GM23338 (cell line): ENCODE measurements around the gene GLRA2. TPM values are rescaled to one million over a fixed set of nuclear protein-coding genes. Genes with fewer than 3 reads are reported as not detected.

Experiments
- ATAC-seq: fragments of 200-7000 bp; cut with Tn5 transposase; 3 replicates; pipeline ENCODE4 v1.9.1; 2020
- DNase-seq: peaks from one replicate; pipeline ENCODE4 v3.0.0-alpha.2; 2015; ENCODE audit warnings: low spot score
- H2AFZ ChIP-seq: fragments of 200-600 bp; sonication (generic); 2 replicates; pipeline ENCODE4 v1.8.0; 2016; ENCODE audit warnings: antibody characterized with exemption, mild to moderate bottlenecking, moderate library complexity
- H3F3A ChIP-seq: fragments of 200-600 bp; sonication (generic); replicated peaks from 2 replicates; pipeline ENCODE4 v1.8.0; 2017; ENCODE audit warnings: antibody characterized with exemption, mixed run types, low read depth
- H3K27ac ChIP-seq: fragments of 200-600 bp; sonication (generic); 2 replicates; pipeline ENCODE4 v1.6.1; 2016; ENCODE audit warnings: low read depth
- H3K27me3 ChIP-seq: fragments of 200-600 bp; sonication (generic); 2 replicates; pipeline ENCODE4 v1.8.0; 2016; ENCODE audit warnings: mild to moderate bottlenecking, mixed run types, moderate library complexity; ENCODE audit not compliant: insufficient read depth
- H3K36me3 ChIP-seq: fragments of 200-600 bp; sonication (generic); 2 replicates; pipeline ENCODE4 v1.8.0; 2016; ENCODE audit warnings: mild to moderate bottlenecking; ENCODE audit not compliant: insufficient read depth
- H3K4me1 ChIP-seq: fragments of 200-600 bp; sonication (generic); 2 replicates; pipeline ENCODE4 v1.8.0; 2016; ENCODE audit warnings: mild to moderate bottlenecking, moderate library complexity; ENCODE audit not compliant: insufficient read depth
- H3K4me2 ChIP-seq: fragments of 200-600 bp; sonication (generic); 2 replicates; pipeline ENCODE4 v1.7.1; 2017; ENCODE audit warnings: mixed run types
- H3K4me3 ChIP-seq: fragments of 200-600 bp; sonication (generic); 2 replicates; pipeline ENCODE4 v1.6.1; 2016; ENCODE audit warnings: mixed run types
- H3K79me2 ChIP-seq: fragments of 200-600 bp; sonication (generic); replicated peaks from 2 replicates; pipeline ENCODE4 v1.8.0; 2017; ENCODE audit warnings: mild to moderate bottlenecking; ENCODE audit not compliant: insufficient read depth
- H3K9me2 ChIP-seq: fragments of 200-600 bp; sonication (generic); 2 replicates; pipeline ENCODE4 v1.8.0; 2017; ENCODE audit not compliant: insufficient read depth
- H4K20me1 ChIP-seq: fragments of 200-600 bp; sonication (generic); replicated peaks from 2 replicates; pipeline ENCODE4 v1.8.0; 2017; ENCODE audit warnings: mild to moderate bottlenecking; ENCODE audit not compliant: insufficient read depth
- H3K27ac Mint-ChIP-seq: 2 replicates; pipeline ENCODE4 v1.8.0; 2020; ENCODE audit warnings: inconsistent platforms, mild to moderate bottlenecking, moderate library complexity, mixed read lengths
- H3K27me3 Mint-ChIP-seq: 3 replicates; pipeline ENCODE4 v1.8.0; 2022; ENCODE audit warnings: low read depth, mild to moderate bottlenecking, moderate library complexity, mixed read lengths, inconsistent platforms; ENCODE audit not compliant: insufficient read depth, poor library complexity
- H3K36me3 Mint-ChIP-seq: 3 replicates; pipeline ENCODE4 v1.8.0; 2021; ENCODE audit warnings: low read depth, mild to moderate bottlenecking, inconsistent platforms, moderate library complexity, mixed read lengths
- H3K4me1 Mint-ChIP-seq: 3 replicates; pipeline ENCODE4 v1.8.0; 2020; ENCODE audit warnings: mild to moderate bottlenecking, inconsistent platforms, mixed read lengths
- H3K4me3 Mint-ChIP-seq: 3 replicates; pipeline ENCODE4 v1.8.0; 2021; ENCODE audit warnings: moderate library complexity, mild to moderate bottlenecking, inconsistent platforms, mixed read lengths
- H3K9me3 Mint-ChIP-seq: 3 replicates; pipeline ENCODE4 v1.8.0; 2020; ENCODE audit warnings: moderate library complexity, mild to moderate bottlenecking, inconsistent platforms, mixed read lengths
- ETS1 ChIP-seq: IDR thresholded peaks from 2 replicates; pipeline ENCODE4 v1.6.1; 2016; ENCODE audit warnings: antibody characterized with exemption
- EZH2 ChIP-seq: fragments of 200-600 bp; sonication (generic); IDR thresholded peaks from one replicate; pipeline ENCODE4 v1.8.0; 2017; ENCODE audit warnings: antibody characterized with exemption, mild to moderate bottlenecking, low read depth; ENCODE audit not compliant: unreplicated experiment
- JUNB ChIP-seq: IDR thresholded peaks from one replicate; pipeline ENCODE4 v1.6.1; 2016; ENCODE audit warnings: antibody characterized with exemption; ENCODE audit not compliant: unreplicated experiment
- REST ChIP-seq: IDR thresholded peaks from one replicate; pipeline ENCODE4 v1.6.1; 2018; ENCODE audit warnings: antibody characterized with exemption; ENCODE audit not compliant: unreplicated experiment
- ZNF114 ChIP-seq: fragments of 250-450 bp; sonication (Bioruptor Pico); IDR thresholded peaks from 2 replicates; pipeline ENCODE4 v1.5.0; 2020; ENCODE audit warnings: mild to moderate bottlenecking, moderate library complexity
- ZNF331 ChIP-seq: fragments of 250-450 bp; sonication (Bioruptor Pico); IDR thresholded peaks from 2 replicates; pipeline ENCODE4 v1.5.0; 2020; ENCODE audit warnings: low read depth, mild to moderate bottlenecking, moderate library complexity
- ZNF462 ChIP-seq: fragments of 250-450 bp; sonication (Bioruptor Pico); IDR thresholded peaks from 2 replicates; pipeline ENCODE4 v1.5.0; 2020; ENCODE audit warnings: mild to moderate bottlenecking, moderate library complexity
- polyA plus RNA-seq: library from polyadenylated mRNA; unstranded; fragments of >200 nt; fragmentation: Nextera tagmentation; extraction: Ambion mirVana; gene quantifications from 2 replicates; pipeline ENCODE4 v1.2.1, GENCODE V29; 2016
- total RNA-seq: library from RNA; depleted of rRNA; stranded (reverse); fragments of >200 nt; shearing (Covaris generic); gene quantifications from 2 replicates; pipeline ENCODE4 v1.2.3, GENCODE V29; 2014

The GLRA2 gene
- total and polyA plus RNA-seq, 2 experiments from 2014 or later: not detected

- H3K9me3 Mint-ChIP-seq: no peaks in the 10 kb centered on the region
- Histone ChIP-seq H2AFZ (no peak overlapping the region), H4K20me1 (no peaks in the 10 kb centered on the region), H3K27me3 (no peaks in the 10 kb centered on the region), H3K27ac (no peak overlapping the region), H3K4me1 (no peaks in the 10 kb centered on the region), H3K36me3 (no peaks in the 10 kb centered on the region), H3K9me2 (no peaks in the 10 kb centered on the region), H3K79me2 (no peaks in the 10 kb centered on the region), H3K4me2 (no peak overlapping the region), H3F3A (no peaks in the 10 kb centered on the region), H3K4me3 (no peak overlapping the region)
- no peak for DNase-seq
- H3K27ac Mint-ChIP-seq: no peak overlapping the region
- H3K27me3 Mint-ChIP-seq: no peaks in the 10 kb centered on the region
- no peak overlapping the region for H3K4me3 Mint-ChIP-seq
- TF ChIP-seq EZH2 (no peak), ZNF462 (CRISPR knock-in tag) (no peak), ZNF114 (CRISPR knock-in tag) (no peak), REST (no peak), JUNB (no peak), ETS1 (no peak), ZNF331 (CRISPR knock-in tag) (no peak)
- H3K36me3 Mint-ChIP-seq: no peaks in the 10 kb centered on the region
- H3K4me1 Mint-ChIP-seq: no peaks in the 10 kb centered on the region
- ATAC-seq: no peak
Observed at GRCh38 chrX:14508025-14508690, 21.2 kb upstream of the GLRA2 start.
